Measurements from ENCODE around the gene NRXN3. TPM values are rescaled to one million over a fixed set of nuclear protein-coding genes. Genes with fewer than 3 reads are reported as not detected.

The NRXN3 gene
- total and polyA plus RNA-seq, 4 donors: 1.4 to 8.3 (median 4.4) TPM

DNA sequence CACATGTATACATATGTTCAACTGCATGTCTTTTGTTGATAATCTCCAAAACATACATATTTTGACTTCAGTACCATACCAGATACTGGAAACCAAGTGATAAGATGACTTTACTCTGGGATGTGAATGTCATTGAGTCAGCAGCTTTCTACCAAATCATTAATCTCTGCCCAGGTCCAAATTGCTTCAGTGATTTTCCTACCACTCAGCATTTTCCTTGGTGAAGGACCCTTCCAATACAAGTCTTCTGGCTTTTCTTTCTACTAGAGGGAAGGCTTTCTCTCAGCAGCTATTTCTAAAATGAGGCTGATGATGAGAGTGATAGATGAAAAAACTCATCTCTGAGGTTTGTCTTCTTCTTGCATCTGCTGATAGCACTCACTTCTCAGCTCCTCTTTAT is 1008.5 kb downstream of the NRXN3 start:
- H3K27me3 ChIP-seq (ENCODE audit: control insufficient read depth in 3 of 3, insufficient read depth in 3 of 3, low read length in 2 of 3): no peaks in the 10 kb centered on the region
- H3K9me3 ChIP-seq (ENCODE audit: control insufficient read depth in 4 of 4, insufficient read depth in 3 of 4, low read length in 3 of 4): no peaks in the 10 kb centered on the region
- ATAC-seq (ENCODE audit: insufficient read depth, low FRiP score) (no peak), DNase-seq (no peak)
- H3K4me1 ChIP-seq (ENCODE audit: control insufficient read depth in 5 of 5, insufficient read depth in 5 of 5, low read length in 5 of 5): peaks cover 0 to 9% (median 5%) of the 10 kb centered on the region in 5 donors
- H3K9ac ChIP-seq (ENCODE audit: insufficient read depth in 1 of 2, low read length in 2 of 2): no peak overlapping the region
- no peak overlapping the region for H3K4me3 ChIP-seq
- H3K36me3 ChIP-seq (ENCODE audit: control insufficient read depth in 4 of 4, insufficient read depth in 4 of 4, low read length in 4 of 4): no peaks in the 10 kb centered on the region
- H3K27ac ChIP-seq (ENCODE audit: low read depth in 1 of 2, low read length in 1 of 2): no peak overlapping the region
- TF ChIP-seq, protein P1, sequence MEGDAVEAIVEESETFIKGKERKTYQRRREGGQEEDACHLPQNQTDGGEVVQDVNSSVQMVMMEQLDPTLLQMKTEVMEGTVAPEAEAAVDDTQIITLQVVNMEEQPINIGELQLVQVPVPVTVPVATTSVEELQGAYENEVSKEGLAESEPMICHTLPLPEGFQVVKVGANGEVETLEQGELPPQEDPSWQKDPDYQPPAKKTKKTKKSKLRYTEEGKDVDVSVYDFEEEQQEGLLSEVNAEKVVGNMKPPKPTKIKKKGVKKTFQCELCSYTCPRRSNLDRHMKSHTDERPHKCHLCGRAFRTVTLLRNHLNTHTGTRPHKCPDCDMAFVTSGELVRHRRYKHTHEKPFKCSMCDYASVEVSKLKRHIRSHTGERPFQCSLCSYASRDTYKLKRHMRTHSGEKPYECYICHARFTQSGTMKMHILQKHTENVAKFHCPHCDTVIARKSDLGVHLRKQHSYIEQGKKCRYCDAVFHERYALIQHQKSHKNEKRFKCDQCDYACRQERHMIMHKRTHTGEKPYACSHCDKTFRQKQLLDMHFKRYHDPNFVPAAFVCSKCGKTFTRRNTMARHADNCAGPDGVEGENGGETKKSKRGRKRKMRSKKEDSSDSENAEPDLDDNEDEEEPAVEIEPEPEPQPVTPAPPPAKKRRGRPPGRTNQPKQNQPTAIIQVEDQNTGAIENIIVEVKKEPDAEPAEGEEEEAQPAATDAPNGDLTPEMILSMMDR (IDR thresholded peaks at IDR 0.05; ENCODE audit: control extremely low read depth, extremely low read depth): no peak

GRCh38 chr14:79179985-79180384 is 1009.8 kb downstream of the NRXN3 start:
- DNase-seq (no peak), ATAC-seq (ENCODE audit: insufficient read depth, low FRiP score) (no peak)
- Histone ChIP-seq H3K36me3 (ENCODE audit: control insufficient read depth in 4 of 4, insufficient read depth in 4 of 4, low read length in 4 of 4) (no peaks in the 10 kb centered on the region), H3K4me1 (ENCODE audit: control insufficient read depth in 5 of 5, insufficient read depth in 5 of 5, low read length in 5 of 5) (peaks cover 0 to 9% (median 5%) of the 10 kb centered on the region in 5 donors), H3K9ac (ENCODE audit: insufficient read depth in 1 of 2, low read length in 2 of 2) (no peak overlapping the region), H3K4me3 (no peak overlapping the region), H3K27me3 (ENCODE audit: control insufficient read depth in 3 of 3, insufficient read depth in 3 of 3, low read length in 2 of 3) (no peaks in the 10 kb centered on the region), H3K27ac (ENCODE audit: low read depth in 1 of 2, low read length in 1 of 2) (no peak overlapping the region), H3K9me3 (ENCODE audit: control insufficient read depth in 4 of 4, insufficient read depth in 3 of 4, low read length in 3 of 4) (peaks cover 0 to under 1% (median 0%) of the 10 kb centered on the region in 4 donors)
- TF ChIP-seq, protein P1 (IDR thresholded peaks at IDR 0.05; ENCODE audit: control extremely low read depth, extremely low read depth): no peak
- WGBS, 2 donors: 85 to 86% methylated on average over 4 of the region's 4 CpGs

- Histone ChIP-seq H3K4me1 (ENCODE audit: control insufficient read depth in 5 of 5, insufficient read depth in 5 of 5, low read length in 5 of 5) (peaks cover 0 to 9% (median 5%) of the 10 kb centered on the region in 5 donors), H3K9ac (ENCODE audit: insufficient read depth in 1 of 2, low read length in 2 of 2) (no peak overlapping the region), H3K27ac (ENCODE audit: low read depth in 1 of 2, low read length in 1 of 2) (no peak overlapping the region), H3K27me3 (ENCODE audit: control insufficient read depth in 3 of 3, insufficient read depth in 3 of 3, low read length in 2 of 3) (no peaks in the 10 kb centered on the region), H3K4me3 (no peak overlapping the region), H3K36me3 (ENCODE audit: control insufficient read depth in 4 of 4, insufficient read depth in 4 of 4, low read length in 4 of 4) (no peaks in the 10 kb centered on the region), H3K9me3 (ENCODE audit: control insufficient read depth in 4 of 4, insufficient read depth in 3 of 4, low read length in 3 of 4) (peaks cover 0 to 3% (median 0%) of the 10 kb centered on the region in 4 donors)
- ATAC-seq (ENCODE audit: insufficient read depth, low FRiP score) (no peak), DNase-seq (no peak)
- 90 to 92% methylated on average over 4 of the region's 4 CpGs for WGBS, 2 donors
- TF ChIP-seq, protein P1 (IDR thresholded peaks at IDR 0.05; ENCODE audit: control extremely low read depth, extremely low read depth): no peak
Measured at GRCh38 chr14:79180656-79181055, 1010.5 kb downstream of the NRXN3 start.

DNA sequence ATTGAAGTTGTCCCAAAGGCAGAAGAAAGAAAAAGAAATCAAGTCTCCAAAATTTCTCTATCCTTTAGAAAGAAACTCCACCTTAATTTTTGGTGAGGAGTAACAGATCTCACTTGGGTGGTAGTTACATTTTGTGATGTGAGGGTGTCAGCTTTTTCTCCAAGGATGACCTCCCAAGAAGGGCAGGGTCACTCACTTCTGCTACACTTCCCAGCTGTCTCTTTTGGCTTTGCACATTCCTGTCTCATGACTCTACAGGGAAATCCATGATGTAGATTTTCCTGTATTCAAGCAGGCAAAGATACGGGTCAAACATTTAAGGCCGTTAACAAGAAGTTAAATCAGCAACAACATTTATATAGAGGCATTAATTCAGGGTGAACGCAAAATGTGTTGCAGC is 1016.4 kb downstream of the NRXN3 start:
- Histone ChIP-seq H3K4me1 (ENCODE audit: control insufficient read depth in 5 of 5, insufficient read depth in 5 of 5, low read length in 5 of 5) (no peaks in the 10 kb centered on the region), H3K9me3 (ENCODE audit: control insufficient read depth in 4 of 4, insufficient read depth in 3 of 4, low read length in 3 of 4) (peaks cover 0 to 3% (median 0%) of the 10 kb centered on the region in 4 donors), H3K9ac (ENCODE audit: insufficient read depth in 1 of 2, low read length in 2 of 2) (no peak overlapping the region), H3K27ac (ENCODE audit: low read depth in 1 of 2, low read length in 1 of 2) (no peak overlapping the region), H3K36me3 (ENCODE audit: control insufficient read depth in 4 of 4, insufficient read depth in 4 of 4, low read length in 4 of 4) (no peaks in the 10 kb centered on the region), H3K4me3 (no peak overlapping the region), H3K27me3 (ENCODE audit: control insufficient read depth in 3 of 3, insufficient read depth in 3 of 3, low read length in 2 of 3) (no peaks in the 10 kb centered on the region)
- TF ChIP-seq, protein P1 (IDR thresholded peaks at IDR 0.05; ENCODE audit: control extremely low read depth, extremely low read depth): no peak
- DNase-seq (peak in 2 of 3 donors; percentile 19 to 46), ATAC-seq (ENCODE audit: insufficient read depth, low FRiP score) (no peak)
- 79 to 81% methylated on average over 3 of the region's 3 CpGs for WGBS, 2 donors

All from lung (tissue), 12 donors.